GM19099 (cell line): ENCODE results near the gene GDI2.

ENCODE experiments used
- POLR2A ChIP-seq: IDR thresholded peaks from 3 replicates; pipeline ENCODE4 v1.6.1; 2011; ENCODE audit warnings: low read depth; ENCODE audit not compliant: insufficient read length; ENCODE audit errors: extremely low read depth

The GDI2 gene

GRCh38 chr10:5813341-5814109, at the start of gene GDI2:
TSS of gene GDI2 (minus strand) at chr10:5813434. CDS start at chr10:5813258, 176 bp downstream.
- TF ChIP-seq POLR2A, result peak; percentile 94

GRCh38 chr10:5862360-5862961, 49.2 kb upstream of the GDI2 start:
- no peak for TF ChIP-seq POLR2A

- TF ChIP-seq POLR2A, result no peak
These were observed 46.8 kb upstream of the GDI2 start for GRCh38 chr10:5860066-5860465.

- TF ChIP-seq POLR2A, result no peak
These were observed 45.6 kb upstream of the GDI2 start for GRCh38 chr10:5858811-5859210.

- no peak for TF ChIP-seq POLR2A
These were observed 43.4 kb upstream of the GDI2 start for GRCh38 chr10:5856701-5857004.

- TF ChIP-seq POLR2A, result no peak
These were observed 42.9 kb upstream of the GDI2 start for GRCh38 chr10:5855979-5856700.

GRCh38 chr10:5854131-5854475, 40.9 kb upstream of the GDI2 start:
- TF ChIP-seq POLR2A, result no peak

- no peak for TF ChIP-seq POLR2A
These were observed 31.3 kb upstream of the GDI2 start for GRCh38 chr10:5844345-5845055.

GRCh38 chr10:5843686-5844344, 30.6 kb upstream of the GDI2 start:
- no peak for TF ChIP-seq POLR2A

- TF ChIP-seq POLR2A, result no peak
These were observed 28.7 kb upstream of the GDI2 start for GRCh38 chr10:5841965-5842364.

GRCh38 chr10:5840314-5841307, 27.4 kb upstream of the GDI2 start:
- TF ChIP-seq POLR2A, result peak; percentile 78

GRCh38 chr10:5835446-5836095, 22.3 kb upstream of the GDI2 start:
- no peak for TF ChIP-seq POLR2A

- no peak for TF ChIP-seq POLR2A
These were observed 20.6 kb upstream of the GDI2 start for GRCh38 chr10:5833814-5834213.

GRCh38 chr10:5832946-5833345, 19.7 kb upstream of the GDI2 start:
- TF ChIP-seq POLR2A, result no peak

- no peak for TF ChIP-seq POLR2A
These were observed 18.2 kb upstream of the GDI2 start for GRCh38 chr10:5831446-5831782.
